ENCODE measurements around the gene CNN3. TPM values are rescaled to one million over a fixed set of nuclear protein-coding genes. Genes with fewer than 3 reads are reported as not detected.
"Not testable (repeated sequence)": the region's sequence is repeated elsewhere in the genome, so short reads cannot be mapped to it uniquely, and the experiment has no call there.

The CNN3 gene
- total RNA-seq, 1 donor from 2014 or later, result 80.2 TPM

GRCh38 chr1:94951046-94951445 lies 24.1 kb upstream of the CNN3 start:
- DNase-seq (ENCODE audit: low spot score), result no peak
- ATAC-seq, result peak; percentile 24

- peak; percentile 81 for DNase-seq (ENCODE audit: low spot score)
These were observed 23.1 kb upstream of the CNN3 start for GRCh38 chr1:94949681-94950661.

GRCh38 chr1:94947437-94947836 lies 20.5 kb upstream of the CNN3 start:
- no peak for DNase-seq (ENCODE audit: low spot score)
- ATAC-seq, result no peak

More at GRCh38 chr1:94949681-94950661, 23.1 kb upstream of the CNN3 start:
- ATAC-seq, result peak; percentile 89

DNA sequence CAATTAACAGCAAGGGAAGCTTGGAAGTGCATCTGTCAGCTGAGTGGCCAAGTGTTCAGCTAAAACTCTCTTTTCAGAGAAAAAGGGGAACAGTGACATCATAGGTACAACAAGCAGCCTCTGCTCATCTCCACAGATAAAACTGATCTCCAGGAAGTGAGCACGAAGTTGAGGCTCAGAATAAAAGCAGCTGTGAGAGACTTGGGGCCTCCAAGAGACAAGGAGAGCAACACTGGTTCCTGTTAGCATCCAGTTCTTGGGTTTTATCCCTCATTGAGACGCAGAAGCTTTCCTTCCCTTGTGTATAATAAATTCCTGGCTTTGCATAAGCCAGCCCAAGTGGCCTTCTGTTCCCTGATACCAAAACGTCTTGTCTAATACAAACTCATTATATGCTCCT lies 20.0 kb upstream of the CNN3 start:
- ATAC-seq (no peak), DNase-seq (ENCODE audit: low spot score) (no peak)

- DNase-seq (ENCODE audit: low spot score) (no peak), ATAC-seq (peak; percentile 83)
These were observed 15.5 kb upstream of the CNN3 start for GRCh38 chr1:94942171-94943128.

DNA sequence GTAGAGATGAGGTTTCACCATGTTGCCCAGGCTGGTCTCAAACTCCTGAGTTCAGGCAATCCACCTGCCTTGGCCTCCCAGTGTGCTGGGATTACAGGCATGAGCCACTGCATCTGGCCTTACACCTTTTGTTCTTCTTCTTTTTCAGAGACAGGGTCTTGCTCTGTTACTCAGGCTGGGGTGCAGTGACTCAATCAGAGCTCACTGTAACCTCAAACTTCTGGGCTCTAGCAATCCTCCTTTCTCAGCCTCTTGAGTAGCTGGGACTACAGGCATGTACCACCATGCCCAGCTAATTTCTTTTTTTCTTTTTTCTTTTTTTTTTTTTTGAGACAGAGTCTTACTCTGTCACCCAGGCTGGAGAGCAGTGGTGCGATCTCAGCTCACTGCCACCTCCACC lies 14.6 kb upstream of the CNN3 start:
- ATAC-seq, result peak; percentile 12

GRCh38 chr1:94940738-94941137 lies 13.8 kb upstream of the CNN3 start:
- ATAC-seq (no peak), DNase-seq (ENCODE audit: low spot score) (no peak)

More for the DNA sequence above, 14.6 kb upstream of the CNN3 start:
- DNase-seq (ENCODE audit: low spot score), result not testable (repeated sequence)

DNA sequence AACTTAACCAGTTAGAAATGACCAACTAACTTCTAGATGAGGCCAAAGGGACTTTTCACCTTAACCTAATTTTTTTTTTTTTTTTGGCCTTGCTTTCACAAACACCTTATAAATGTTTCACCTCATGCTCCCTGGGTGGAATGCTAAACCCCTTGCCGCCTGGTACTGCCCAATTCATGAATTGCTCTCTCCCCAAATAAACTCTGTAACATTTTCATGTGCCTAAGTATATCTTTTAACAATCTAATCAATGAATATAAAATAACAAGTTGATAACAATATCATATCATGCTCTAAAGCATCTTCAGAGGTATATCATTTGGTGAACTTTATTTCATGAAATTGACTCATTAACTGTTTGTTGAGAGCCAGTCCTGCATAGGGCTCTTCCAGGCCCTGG lies 10.9 kb upstream of the CNN3 start:
- DNase-seq (ENCODE audit: low spot score) (no peak), ATAC-seq (peak; percentile 40)

DNA sequence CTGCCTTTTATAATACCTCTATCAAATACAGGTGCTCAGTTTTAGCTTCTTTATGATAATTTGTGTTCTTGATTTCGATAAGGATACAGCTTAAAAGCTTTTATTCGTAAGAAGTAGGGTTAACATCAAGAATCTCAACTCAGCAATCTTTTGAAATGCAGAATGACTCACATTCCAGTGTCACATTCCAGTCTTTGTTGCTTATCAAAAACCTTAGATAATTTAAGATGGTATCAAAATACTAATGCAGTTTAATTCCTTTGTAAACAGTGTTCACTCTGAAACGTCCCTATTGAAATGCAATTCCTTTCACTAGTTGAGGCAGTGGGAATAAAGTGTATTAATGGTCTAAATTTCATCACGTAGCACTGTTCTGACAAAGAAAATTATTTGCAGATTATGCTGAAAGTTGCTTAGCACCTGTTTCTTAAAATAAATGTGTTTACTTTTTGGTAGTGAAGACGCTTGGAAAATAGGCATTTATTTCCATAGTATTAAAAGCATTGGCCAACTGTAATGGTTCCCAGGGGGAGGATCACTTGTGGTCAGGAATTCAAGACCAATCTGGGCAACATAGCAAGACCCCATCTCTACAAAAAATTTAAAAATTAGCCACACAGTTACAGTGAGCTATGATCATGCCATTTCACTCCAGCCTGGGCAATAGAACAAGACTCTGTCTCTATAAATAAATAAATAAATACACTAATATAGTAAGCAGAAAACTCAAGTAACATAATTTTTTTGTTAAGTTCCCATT lies 10.1 kb upstream of the CNN3 start:
- DNase-seq (ENCODE audit: low spot score), result no peak

GRCh38 chr1:94935476-94935875 lies 8.6 kb upstream of the CNN3 start:
- ATAC-seq, result no peak
- DNase-seq (ENCODE audit: low spot score), result no peak

More for the DNA sequence above, 10.1 kb upstream of the CNN3 start:
- no peak for ATAC-seq

- ATAC-seq (no peak), DNase-seq (ENCODE audit: low spot score) (no peak)
These were observed 8.1 kb upstream of the CNN3 start for GRCh38 chr1:94935034-94935433.

DNA sequence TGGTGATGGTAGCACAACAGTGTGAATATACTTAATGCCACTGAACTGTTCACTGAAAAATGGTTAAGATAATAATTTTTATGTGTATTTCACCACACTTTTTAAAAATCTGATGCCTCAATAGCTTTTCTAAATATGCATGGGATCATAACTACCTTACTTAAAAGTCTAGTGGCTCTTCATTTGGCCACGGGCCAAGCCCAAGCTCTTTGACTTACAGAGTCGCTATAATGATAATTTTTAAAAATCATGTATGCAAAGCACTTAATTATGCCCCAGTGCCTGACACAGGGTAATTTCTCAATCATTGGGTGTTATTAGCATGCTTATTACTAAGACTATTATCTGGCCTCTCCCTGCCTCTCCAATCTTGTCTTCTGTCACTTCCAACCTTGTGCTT lies 7.6 kb upstream of the CNN3 start:
- no peak for DNase-seq (ENCODE audit: low spot score)
- ATAC-seq, result no peak

DNA sequence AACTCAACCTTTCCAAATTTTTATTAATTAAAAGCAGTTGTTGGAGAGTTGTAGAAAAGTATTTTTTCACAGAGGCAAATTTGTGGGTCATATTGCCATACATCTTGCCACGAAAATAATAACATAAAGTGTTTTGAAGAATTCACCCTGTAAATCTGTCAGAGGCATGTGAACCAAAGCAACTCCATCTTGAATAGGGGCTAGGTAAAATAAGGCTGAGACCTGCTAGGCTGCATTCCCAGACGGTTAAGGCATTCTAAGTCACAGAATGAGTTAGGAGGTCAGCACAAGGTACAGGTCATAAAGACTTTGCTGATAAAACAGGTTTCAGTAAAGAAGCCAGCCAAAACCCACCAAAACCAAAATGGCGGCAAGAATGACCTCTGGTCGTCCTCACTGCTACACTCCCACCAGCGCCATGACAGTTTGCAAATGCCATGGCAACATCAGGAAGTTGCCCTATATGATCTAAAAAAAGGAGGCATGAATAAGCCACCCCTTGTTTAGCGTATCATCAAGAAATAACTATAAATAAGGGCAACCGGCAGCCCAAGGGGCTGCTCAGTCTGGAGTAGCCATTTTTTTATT lies 4.4 kb upstream of the CNN3 start:
- ATAC-seq, result no peak
- no peak for DNase-seq (ENCODE audit: low spot score)

DNA sequence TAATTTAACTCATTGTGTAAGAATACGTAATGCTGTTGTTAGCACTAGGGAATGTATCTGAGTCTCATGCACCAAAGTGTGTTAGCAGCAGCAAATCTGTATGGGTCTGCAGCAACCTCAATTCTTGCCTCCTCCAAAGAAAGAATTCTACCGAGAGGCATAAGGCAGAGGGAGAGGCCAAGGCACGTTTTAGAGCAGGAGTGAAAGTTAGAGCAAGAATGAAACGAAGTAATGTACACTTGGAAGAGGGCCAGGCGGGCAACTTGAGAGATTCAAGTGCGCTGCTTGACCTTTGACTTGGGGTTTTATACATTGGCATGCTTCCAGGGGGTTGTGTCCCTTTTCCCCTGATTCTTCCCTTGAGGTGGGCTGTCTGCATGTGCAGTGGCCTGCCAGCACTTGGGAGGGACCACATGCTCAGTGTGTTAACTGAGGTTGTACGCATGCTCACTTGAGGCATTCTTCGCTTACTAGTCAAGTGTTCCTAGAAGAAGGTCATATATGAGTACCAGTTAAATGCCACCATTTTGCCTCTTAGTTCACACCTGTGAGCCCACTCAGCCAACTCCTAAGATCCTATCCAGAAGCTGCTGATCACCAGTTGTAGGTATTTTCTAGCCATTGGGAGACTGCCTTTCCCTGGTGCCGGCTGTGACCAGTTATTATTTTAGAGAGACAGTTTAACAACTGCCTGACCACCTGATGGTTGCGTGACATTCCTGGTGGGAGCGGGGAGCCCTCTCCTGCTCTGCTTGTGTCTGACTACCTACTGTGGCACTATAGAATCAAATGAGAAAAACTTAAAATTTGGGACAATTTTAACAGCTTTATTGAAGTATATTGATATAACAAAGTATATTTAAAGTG lies 2.7 kb upstream of the CNN3 start:
- DNase-seq (ENCODE audit: low spot score), result no peak
- no peak for ATAC-seq

DNA sequence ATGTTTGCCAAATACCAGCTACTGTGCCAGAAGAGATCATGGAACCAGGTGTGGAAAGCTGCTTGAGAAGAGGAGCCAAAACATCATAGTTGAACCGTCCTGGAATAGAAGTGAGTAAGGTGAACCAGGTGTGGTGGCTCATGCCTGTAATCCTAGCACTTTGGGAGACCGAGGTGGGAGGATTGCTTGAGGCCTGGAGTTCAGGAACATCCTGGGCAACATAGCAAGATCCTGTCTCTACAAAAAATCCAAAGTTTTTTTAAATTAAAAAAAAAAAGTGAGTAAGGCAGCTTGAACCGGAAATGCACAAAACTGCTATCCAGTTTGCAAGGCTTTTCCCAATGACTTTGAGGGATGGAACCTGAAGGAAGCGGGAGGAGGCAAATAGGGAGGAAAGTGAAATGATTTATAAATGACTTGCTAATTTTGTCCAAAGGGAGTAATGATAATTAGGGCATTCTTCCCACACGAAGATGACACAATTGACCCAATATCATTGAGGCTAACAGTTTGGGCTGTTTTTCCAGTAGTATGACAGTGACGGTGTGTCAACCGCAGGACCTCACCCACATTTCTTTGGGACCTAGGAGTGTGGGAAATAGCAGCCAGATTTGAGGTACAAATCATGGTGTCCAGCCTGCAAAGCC lies 1.5 kb upstream of the CNN3 start:
- ATAC-seq, result no peak
- no peak for DNase-seq (ENCODE audit: low spot score)

GRCh38 chr1:94927405-94928175 lies 680 bp upstream of the CNN3 start:
- ATAC-seq (peak; percentile 51), DNase-seq (ENCODE audit: low spot score) (peak; percentile 75)

DNA sequence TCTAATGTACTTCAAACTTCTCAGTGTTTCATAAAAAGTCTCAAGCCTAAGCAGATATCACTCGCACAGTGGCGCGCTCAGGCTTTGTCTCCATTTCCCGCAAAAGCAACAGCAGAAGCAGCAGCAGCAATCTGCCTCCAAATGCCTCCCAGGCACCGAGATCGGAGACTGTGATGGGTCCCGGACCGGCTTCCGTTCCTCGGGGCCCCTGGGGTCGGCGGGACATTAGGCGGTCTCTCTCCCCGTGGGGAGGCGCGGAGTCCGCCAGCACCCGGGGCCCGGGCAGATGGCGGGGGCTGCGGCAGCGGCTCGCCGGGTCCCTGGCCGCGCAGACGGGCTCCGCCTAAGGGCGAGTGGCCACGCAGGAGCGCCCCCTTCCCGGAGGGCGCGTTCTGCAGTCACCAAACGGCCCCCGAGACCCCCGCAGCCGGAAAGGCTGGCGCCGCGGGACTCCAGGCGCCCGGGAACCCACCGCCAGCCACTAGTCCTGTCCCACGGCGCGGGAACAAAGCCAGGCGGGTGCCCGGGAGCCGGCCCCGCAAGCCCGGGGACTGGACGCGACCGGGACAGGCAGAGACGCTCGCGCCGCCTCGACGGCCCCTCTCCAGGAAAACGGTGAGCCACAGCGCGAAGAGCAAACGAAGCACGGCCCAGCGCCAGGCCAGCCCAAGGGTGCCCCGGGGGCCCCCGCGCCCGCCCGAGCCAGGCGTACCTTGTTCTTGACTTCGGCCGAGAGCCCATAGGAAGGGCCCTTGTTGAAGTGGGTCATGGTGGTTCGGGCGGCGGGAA lies 590 bp downstream of the CNN3 start:
- DNase-seq (ENCODE audit: low spot score), result peak; percentile 70
- ATAC-seq, result peak; percentile 58
